ENCODE results near the gene PLA1A. TPM values are rescaled to one million over a fixed set of nuclear protein-coding genes. Genes with fewer than 3 reads are reported as not detected.
A peak's percentile ranks its signal among the peaks of the same experiment; 100 is the strongest.

The PLA1A gene
- total and polyA plus RNA-seq, 12 donors: 0.55 to 19.3 (median 1.9) TPM

GRCh38 chr3:119662604-119663373 is 65.1 kb downstream of the PLA1A start:
- peak overlapping the region in 4 of 10 donors; percentile 8 to 19 (median 17) for H3K4me3 ChIP-seq
- TF ChIP-seq CTCF (IDR thresholded peaks at IDR 0.05): peak in 2 of 9 donors; percentile 6 to 10
- DNase-seq: no peak
- WGBS, 2 donors: 52 to 66% methylated on average over 1 of the region's 1 CpG
- no peak for ATAC-seq
- peaks cover 4 to 67% (median 32%) of the 10 kb centered on the region in 9 donors for H3K4me1 ChIP-seq
- intact Hi-C loops (cut with DNase I): no loop called here
- H3K27me3 ChIP-seq: no peaks in the 10 kb centered on the region
- peaks cover 0 to 23% (median 0%) of the 10 kb centered on the region in 9 donors for H3K36me3 ChIP-seq
- peak overlapping the region; percentile 62 to 98 (median 94) for H3K27ac ChIP-seq
- no peaks in the 10 kb centered on the region for H3K9me3 ChIP-seq

GRCh38 chr3:119663885-119664284 is 66.2 kb downstream of the PLA1A start:
- H3K27ac ChIP-seq: peak overlapping the region in 8 of 10 donors; percentile 90 to 98 (median 94)
- intact Hi-C loops (cut with DNase I): no loop called here
- no peaks in the 10 kb centered on the region for H3K9me3 ChIP-seq
- H3K4me1 ChIP-seq: peaks cover 4 to 60% (median 32%) of the 10 kb centered on the region in 9 donors
- peaks cover 0 to 24% (median 0%) of the 10 kb centered on the region in 9 donors for H3K36me3 ChIP-seq
- DNase-seq: no peak
- 82 to 85% methylated on average over 2 of the region's 2 CpGs for WGBS, 2 donors
- TF ChIP-seq CTCF (IDR thresholded peaks at IDR 0.05): no peak
- no peak for ATAC-seq
- no peak overlapping the region for H3K4me3 ChIP-seq
- no peaks in the 10 kb centered on the region for H3K27me3 ChIP-seq

- TF ChIP-seq CTCF (IDR thresholded peaks at IDR 0.05): no peak
- intact Hi-C loops (cut with DNase I): no loop called here
- ATAC-seq: no peak
- Histone ChIP-seq H3K4me3 (no peak overlapping the region), H3K4me1 (peaks cover 4 to 60% (median 33%) of the 10 kb centered on the region in 9 donors), H3K36me3 (peaks cover 0 to 29% (median 0%) of the 10 kb centered on the region in 9 donors), H3K27me3 (no peaks in the 10 kb centered on the region), H3K9me3 (no peaks in the 10 kb centered on the region), H3K27ac (peak overlapping the region; percentile 59 to 98 (median 92))
- no peak for DNase-seq
- 63 to 71% methylated on average over 4 of the region's 4 CpGs for WGBS, 2 donors
These were observed 66.7 kb downstream of the PLA1A start for GRCh38 chr3:119664370-119664769.

- Histone ChIP-seq H3K4me3 (no peak overlapping the region), H3K27me3 (no peaks in the 10 kb centered on the region), H3K36me3 (peaks cover 0 to 35% (median 0%) of the 10 kb centered on the region in 9 donors), H3K4me1 (peaks cover 4 to 62% (median 38%) of the 10 kb centered on the region in 9 donors), H3K9me3 (no peaks in the 10 kb centered on the region), H3K27ac (peak overlapping the region; percentile 72 to 98 (median 92))
- DNase-seq (no peak), ATAC-seq (peak in 5 of 8 donors; percentile 13 to 62 (median 27))
- intact Hi-C loops (cut with DNase I): no loop called here
- no peak for TF ChIP-seq CTCF (IDR thresholded peaks at IDR 0.05)
- WGBS, 2 donors: 39 to 49% methylated on average over 4 of the region's 4 CpGs
These were observed 67.2 kb downstream of the PLA1A start for GRCh38 chr3:119664850-119665379.

All from heart right ventricle (tissue), 16 donors.